ENCODE measurements around the gene IDH3A. TPM values are rescaled to one million over a fixed set of nuclear protein-coding genes. Genes with fewer than 3 reads are reported as not detected.

The IDH3A gene
- total and polyA plus RNA-seq, 4 donors = 47.1 to 104 (median 96.2) TPM

GRCh38 chr15:78211189-78211921 lies 62.2 kb downstream of the IDH3A start:
- Histone ChIP-seq H3K9me3 (ENCODE audit: control insufficient read depth, insufficient read depth, low read length) (no peaks in the 10 kb centered on the region), H3K27ac (ENCODE audit: low read depth, low read length) (peak overlapping the region; percentile 2), H3K4me1 (ENCODE audit: control insufficient read depth, insufficient read depth, low read length) (peaks cover 81% of the 10 kb centered on the region), H3K36me3 (ENCODE audit: control insufficient read depth, insufficient read depth, low read length) (peaks cover 8% of the 10 kb centered on the region), H3K27me3 (ENCODE audit: control insufficient read depth, insufficient read depth, low read length) (no peaks in the 10 kb centered on the region), H3K4me3 (ENCODE audit: low read depth, low read length) (no peak overlapping the region)
- WGBS (ENCODE audit: insufficient coverage) = 73% methylated on average over 7 of the region's 12 CpGs
- peak in 2 of 6 donors; percentile 33 to 39 for DNase-seq (ENCODE audit: low read depth in 4 of 6, low spot score in 6 of 6)

DNA sequence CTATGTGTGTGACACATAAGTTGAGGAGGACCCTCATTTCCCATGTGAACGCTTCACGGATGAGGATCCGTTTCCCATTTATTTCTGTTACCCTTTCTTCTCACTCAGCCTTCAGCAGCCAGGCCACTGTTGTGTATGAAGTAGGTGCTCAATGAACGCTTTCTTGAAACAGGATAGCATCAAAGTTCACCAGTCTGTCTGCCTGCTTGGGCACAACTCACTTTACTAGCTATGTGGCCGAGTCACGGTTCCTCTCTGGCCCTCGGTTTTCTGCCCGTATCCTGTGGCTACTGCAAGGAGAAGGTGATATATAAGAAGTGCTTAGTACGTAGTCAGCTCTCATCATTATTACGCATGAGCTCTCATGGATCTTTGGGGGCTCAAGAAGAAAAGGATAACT lies 62.8 kb downstream of the IDH3A start:
- WGBS (ENCODE audit: insufficient coverage) = 88% methylated on average over 6 of the region's 10 CpGs
- no peak overlapping the region for H3K27ac ChIP-seq (ENCODE audit: low read depth, low read length)
- no peaks in the 10 kb centered on the region for H3K9me3 ChIP-seq (ENCODE audit: control insufficient read depth, insufficient read depth, low read length)
- no peak for DNase-seq (ENCODE audit: low read depth in 4 of 6, low spot score in 6 of 6)
- no peak overlapping the region for H3K4me3 ChIP-seq (ENCODE audit: low read depth, low read length)
- H3K4me1 ChIP-seq (ENCODE audit: control insufficient read depth, insufficient read depth, low read length) = peaks cover 81% of the 10 kb centered on the region
- no peaks in the 10 kb centered on the region for H3K27me3 ChIP-seq (ENCODE audit: control insufficient read depth, insufficient read depth, low read length)
- peaks cover 8% of the 10 kb centered on the region for H3K36me3 ChIP-seq (ENCODE audit: control insufficient read depth, insufficient read depth, low read length)

DNA sequence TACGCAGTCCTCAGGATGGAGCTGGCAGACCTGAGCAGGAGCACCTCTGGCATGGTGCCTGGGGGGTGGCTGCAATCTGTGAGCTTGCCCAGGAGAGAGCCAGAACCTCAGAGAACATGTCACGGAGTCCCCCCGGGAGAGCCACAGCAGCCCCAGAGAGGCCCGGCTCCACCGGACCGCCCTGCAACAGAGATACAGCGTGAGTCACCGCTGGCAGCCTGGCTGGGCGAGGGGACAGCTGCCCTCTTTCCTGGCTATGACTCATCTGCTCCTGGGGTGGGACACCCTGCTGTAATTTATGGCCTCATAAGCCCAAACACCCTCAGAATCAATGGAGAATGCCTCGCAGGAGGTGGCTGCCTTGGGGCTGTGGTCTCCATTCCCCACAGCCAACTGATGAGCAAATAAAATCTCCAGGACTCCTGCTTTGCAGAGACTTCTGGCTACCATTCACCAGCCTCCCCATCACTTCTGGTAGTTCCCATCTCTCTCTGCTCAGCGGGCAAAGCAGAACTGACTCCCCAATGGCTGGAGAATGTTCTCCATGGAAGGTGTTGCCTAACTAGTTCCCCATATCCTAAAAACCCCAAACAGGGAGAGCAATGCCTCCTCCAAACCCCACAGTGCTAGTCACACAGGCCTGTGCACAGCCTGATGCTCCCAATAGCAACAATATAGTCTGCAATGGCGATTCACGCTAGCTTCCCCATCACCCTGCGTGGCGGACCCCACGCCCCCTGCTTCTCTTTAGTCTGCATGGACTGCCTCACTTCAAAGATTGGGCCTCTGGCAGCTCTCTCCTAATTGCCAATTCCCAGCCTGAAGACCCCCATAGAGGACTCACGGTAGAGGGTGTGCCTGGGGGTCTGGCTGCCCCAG lies 63.6 kb downstream of the IDH3A start:
- no peaks in the 10 kb centered on the region for H3K27me3 ChIP-seq (ENCODE audit: control insufficient read depth, insufficient read depth, low read length)
- H3K9me3 ChIP-seq (ENCODE audit: control insufficient read depth, insufficient read depth, low read length) = no peaks in the 10 kb centered on the region
- H3K4me1 ChIP-seq (ENCODE audit: control insufficient read depth, insufficient read depth, low read length) = peaks cover 76% of the 10 kb centered on the region
- H3K4me3 ChIP-seq (ENCODE audit: low read depth, low read length) = no peak overlapping the region
- DNase-seq (ENCODE audit: low read depth in 4 of 6, low spot score in 6 of 6) = peak in 1 of 6 donors; percentile 43
- H3K36me3 ChIP-seq (ENCODE audit: control insufficient read depth, insufficient read depth, low read length) = peaks cover 8% of the 10 kb centered on the region
- WGBS (ENCODE audit: insufficient coverage) = 60% methylated on average over 17 of the region's 17 CpGs
- peak overlapping the region; percentile 61 for H3K27ac ChIP-seq (ENCODE audit: low read depth, low read length)

- 76% methylated on average over 6 of the region's 6 CpGs for WGBS (ENCODE audit: insufficient coverage)
- Histone ChIP-seq H3K27me3 (ENCODE audit: control insufficient read depth, insufficient read depth, low read length) (no peaks in the 10 kb centered on the region), H3K4me1 (ENCODE audit: control insufficient read depth, insufficient read depth, low read length) (peaks cover 71% of the 10 kb centered on the region), H3K4me3 (ENCODE audit: low read depth, low read length) (no peak overlapping the region), H3K36me3 (ENCODE audit: control insufficient read depth, insufficient read depth, low read length) (peaks cover 4% of the 10 kb centered on the region), H3K27ac (ENCODE audit: low read depth, low read length) (peak overlapping the region; percentile 61), H3K9me3 (ENCODE audit: control insufficient read depth, insufficient read depth, low read length) (no peaks in the 10 kb centered on the region)
- DNase-seq (ENCODE audit: low read depth in 4 of 6, low spot score in 6 of 6) = no peak
Measured at GRCh38 chr15:78213425-78213750, 64.2 kb downstream of the IDH3A start.

GRCh38 chr15:78213956-78214355 lies 64.8 kb downstream of the IDH3A start:
- DNase-seq (ENCODE audit: low read depth in 4 of 6, low spot score in 6 of 6) = peak in 2 of 6 donors; percentile 44 to 77
- WGBS (ENCODE audit: insufficient coverage) = 50% methylated on average over 4 of the region's 4 CpGs
- Histone ChIP-seq H3K27me3 (ENCODE audit: control insufficient read depth, insufficient read depth, low read length) (no peaks in the 10 kb centered on the region), H3K27ac (ENCODE audit: low read depth, low read length) (no peak overlapping the region), H3K4me3 (ENCODE audit: low read depth, low read length) (no peak overlapping the region), H3K4me1 (ENCODE audit: control insufficient read depth, insufficient read depth, low read length) (peaks cover 66% of the 10 kb centered on the region), H3K36me3 (ENCODE audit: control insufficient read depth, insufficient read depth, low read length) (peaks cover 4% of the 10 kb centered on the region), H3K9me3 (ENCODE audit: control insufficient read depth, insufficient read depth, low read length) (no peaks in the 10 kb centered on the region)

- WGBS (ENCODE audit: insufficient coverage) = 40% methylated on average over 7 of the region's 7 CpGs
- H3K9me3 ChIP-seq (ENCODE audit: control insufficient read depth, insufficient read depth, low read length) = no peaks in the 10 kb centered on the region
- peak overlapping the region; percentile 29 for H3K27ac ChIP-seq (ENCODE audit: low read depth, low read length)
- H3K4me3 ChIP-seq (ENCODE audit: low read depth, low read length) = no peak overlapping the region
- H3K4me1 ChIP-seq (ENCODE audit: control insufficient read depth, insufficient read depth, low read length) = peaks cover 47% of the 10 kb centered on the region
- H3K36me3 ChIP-seq (ENCODE audit: control insufficient read depth, insufficient read depth, low read length) = peaks cover 4% of the 10 kb centered on the region
- H3K27me3 ChIP-seq (ENCODE audit: control insufficient read depth, insufficient read depth, low read length) = no peaks in the 10 kb centered on the region
- DNase-seq (ENCODE audit: low read depth in 4 of 6, low spot score in 6 of 6) = peak in 5 of 6 donors; percentile 68 to 92 (median 73)
Measured at GRCh38 chr15:78216276-78217104, 67.3 kb downstream of the IDH3A start.

GRCh38 chr15:78220713-78221112 lies 71.6 kb downstream of the IDH3A start:
- no CpG with 5 or more reads among the region's 1 CpG for WGBS (ENCODE audit: insufficient coverage)
- H3K4me3 ChIP-seq (ENCODE audit: low read depth, low read length) = no peak overlapping the region
- no peak overlapping the region for H3K27ac ChIP-seq (ENCODE audit: low read depth, low read length)
- no peaks in the 10 kb centered on the region for H3K36me3 ChIP-seq (ENCODE audit: control insufficient read depth, insufficient read depth, low read length)
- no peak for DNase-seq (ENCODE audit: low read depth in 4 of 6, low spot score in 6 of 6)
- peaks cover 4% of the 10 kb centered on the region for H3K9me3 ChIP-seq (ENCODE audit: control insufficient read depth, insufficient read depth, low read length)
- H3K4me1 ChIP-seq (ENCODE audit: control insufficient read depth, insufficient read depth, low read length) = peaks cover 12% of the 10 kb centered on the region
- H3K27me3 ChIP-seq (ENCODE audit: control insufficient read depth, insufficient read depth, low read length) = no peaks in the 10 kb centered on the region
